ENCODE results near the gene C1orf21. TPM values are rescaled to one million over a fixed set of nuclear protein-coding genes. Genes with fewer than 3 reads are reported as not detected.

Gene C1orf21
- total and polyA plus RNA-seq, 2 donors (not counting 3 experiments of a cell fraction or from before 2014, with no cell fraction given), result 0.79 to 8.5 TPM

- ChIA-PET POLR2A (no interaction called here), CTCF (interaction anchor here (1.1 to 1.5 kb wide), 2 partner anchors 7 to 136 kb away, joined by 3 to 6 read pairs; no protein-coding TSS in a partner anchor)
- FAIRE-seq, result no peak
- intact Hi-C loops (cut with micrococcal nuclease), result loop anchor here (10.0 kb wide), 1 partner anchor 571 kb away; no protein-coding TSS in a partner anchor
- Histone ChIP-seq H3K27ac (ENCODE audit: insufficient read depth, low read depth, low read length) (no peak overlapping the region), H3K4me2 (ENCODE audit: insufficient read depth, low read length) (no peak overlapping the region), H3K4me1 (ENCODE audit: control insufficient read depth, extremely low read depth, insufficient read depth, low read length) (no peaks in the 10 kb centered on the region), H3K9ac (replicated peaks; ENCODE audit: extremely low read depth, insufficient read depth, low read length) (no peak overlapping the region), H3K36me3 (ENCODE audit: control insufficient read depth in 2 of 2, extremely low read depth in 1 of 2, insufficient read depth in 2 of 2, low read length in 2 of 2) (no peaks in the 10 kb centered on the region), H4K20me1 (replicated peaks; ENCODE audit: control insufficient read depth, extremely low read depth, insufficient read depth, low read length) (no peaks in the 10 kb centered on the region), H3K79me2 (ENCODE audit: control insufficient read depth, insufficient read depth, low read length) (no peaks in the 10 kb centered on the region), H3K9me3 (replicated peaks; ENCODE audit: control insufficient read depth, insufficient read depth, low read length) (no peaks in the 10 kb centered on the region), H3K9me1 (replicated peaks; ENCODE audit: control insufficient read depth, extremely low read depth, insufficient read depth, low read length) (no peaks in the 10 kb centered on the region), H3K4me3 (replicated peaks in 1 of 3; ENCODE audit: insufficient read depth in 1 of 3, low read depth in 1 of 3, low read length in 3 of 3) (no peak overlapping the region), H3K27me3 (ENCODE audit: control insufficient read depth in 2 of 2, insufficient read depth in 2 of 2, low read length in 2 of 2) (no peaks in the 10 kb centered on the region), H2AFZ (ENCODE audit: low read depth, low read length) (no peak overlapping the region)
- BruUV-seq (replicated peaks), result no TSS peak
- TF ChIP-seq EZH2 (IDR thresholded peaks at IDR 0.05; ENCODE audit: borderline replicate concordance, low read depth, low read length, severe bottlenecking), result no peak
- no peak for TF ChIP-seq MYC (IDR thresholded peaks at IDR 0.05; ENCODE audit: low read depth, low read length)
- TF ChIP-seq POLR2AphosphoS5 (IDR thresholded peaks at IDR 0.05; ENCODE audit: insufficient read depth, low read depth, low read length), result no peak
- no peak for TF ChIP-seq FOS (IDR thresholded peaks at IDR 0.05; ENCODE audit: borderline replicate concordance, insufficient read depth, low read length)
- no peak for TF ChIP-seq GATA2 (IDR thresholded peaks at IDR 0.05; ENCODE audit: insufficient read depth, insufficient read length, low read depth, low read length)
- TF ChIP-seq JUN (IDR thresholded peaks at IDR 0.05; ENCODE audit: borderline replicate concordance, insufficient read depth, insufficient read length, low read depth), result no peak
- TF ChIP-seq POLR2A (IDR thresholded peaks at IDR 0.05; ENCODE audit: low read depth, low read length), result no peak
- dilution Hi-C loops (cut with MboI; ENCODE audit: extremely low pct_ligation_motif_present, low sequenced_read_pairs), result no loop called here
- no peak for DNase-seq (ENCODE audit: low read depth, low spot score)
Observed at GRCh38 chr1:184555665-184556641, 169.1 kb downstream of the C1orf21 start.
